ENCODE measurements around the gene DPY19L1.

GRCh38 chr7:35022725-35023124 is 14.6 kb downstream of the DPY19L1 start:
- TF ChIP-seq POLR2AphosphoS5 (IDR thresholded peaks at IDR 0.05; ENCODE audit: low read depth, low read length) (no peak), SIN3A (IDR thresholded peaks at IDR 0.05; ENCODE audit: borderline replicate concordance, insufficient read depth, low read length) (no peak), TAF1 (IDR thresholded peaks at IDR 0.05; ENCODE audit: borderline replicate concordance, insufficient read depth, low read length) (no peak)
